ENCODE data around the gene ZNF385D.
A peak's percentile ranks its signal among the peaks of the same experiment; 100 is the strongest.

The ZNF385D gene

GRCh38 chr3:21587894-21588293, 163.1 kb downstream of the ZNF385D start:
- no peak for DNase-seq

GRCh38 chr3:21585216-21585740, 165.7 kb downstream of the ZNF385D start:
- DNase-seq = no peak

- no peak for DNase-seq
Measured at GRCh38 chr3:21573291-21573690, 177.7 kb downstream of the ZNF385D start.

- DNase-seq = no peak
Measured at GRCh38 chr3:21564531-21564930, 186.5 kb downstream of the ZNF385D start.

GRCh38 chr3:21562243-21562642, 188.8 kb downstream of the ZNF385D start:
- DNase-seq = no peak

- DNase-seq = no peak
Measured at GRCh38 chr3:21561472-21561871, 189.5 kb downstream of the ZNF385D start.

GRCh38 chr3:21551019-21551418, 200.0 kb downstream of the ZNF385D start:
- no peak for DNase-seq

- no peak for DNase-seq
Measured at GRCh38 chr3:21544076-21544462, 206.9 kb downstream of the ZNF385D start.

- no peak for DNase-seq
Measured at GRCh38 chr3:21543380-21544075, 207.5 kb downstream of the ZNF385D start.

- no peak for DNase-seq
Measured at GRCh38 chr3:21542656-21543379, 208.2 kb downstream of the ZNF385D start.

GRCh38 chr3:21540265-21540664, 210.7 kb downstream of the ZNF385D start:
- DNase-seq = no peak

- DNase-seq = no peak
Measured at GRCh38 chr3:21534462-21534861, 216.5 kb downstream of the ZNF385D start.

- DNase-seq = no peak
Measured at GRCh38 chr3:21533002-21533401, 218.0 kb downstream of the ZNF385D start.

- DNase-seq = no peak
Measured at GRCh38 chr3:21531909-21532308, 219.1 kb downstream of the ZNF385D start.

GRCh38 chr3:21528291-21528995, 222.6 kb downstream of the ZNF385D start:
- no peak for DNase-seq

- no peak for DNase-seq
Measured at GRCh38 chr3:21526461-21526860, 224.5 kb downstream of the ZNF385D start.

- DNase-seq = no peak
Measured at GRCh38 chr3:21524133-21524532, 226.9 kb downstream of the ZNF385D start.

GRCh38 chr3:21520106-21520963, 230.7 kb downstream of the ZNF385D start:
- no peak for DNase-seq

- DNase-seq = no peak
Measured at GRCh38 chr3:21517184-21517583, 233.8 kb downstream of the ZNF385D start.

GRCh38 chr3:21515417-21515816, 235.6 kb downstream of the ZNF385D start:
- DNase-seq = no peak

GRCh38 chr3:21509731-21510470, 241.1 kb downstream of the ZNF385D start:
- peak; percentile 9 for DNase-seq

GRCh38 chr3:21508246-21508645, 242.8 kb downstream of the ZNF385D start:
- no peak for DNase-seq

All from NCI-H69 (cell line).